Smooth muscle cell of bladder (primary cell): Measurements from ENCODE around the gene HEY2. TPM values are rescaled to one million over a fixed set of nuclear protein-coding genes. Genes with fewer than 3 reads are reported as not detected.

ENCODE experiments used
- total RNA-seq: library from RNA; depleted of rRNA; stranded (reverse); fragments of >200 nt; gene quantifications from 2 replicates; pipeline ENCODE4 v1.2.3, GENCODE V29; 2014

The HEY2 gene
- not detected in 2 replicates for total RNA-seq

GRCh38 chr6:125749173-125749864 lies at the start of gene HEY2:
HEY2 (plus strand) TSS chr6:125749632; CDS start chr6:125749777, 145 bp downstream.

GRCh38 chr6:125790358-125791150 lies 41.1 kb downstream of the HEY2 start, which contains the start of gene NCOA7:
NCOA7 (plus strand) TSS chr6:125790960; CDS start chr6:125815355, 24,395 bp downstream.

Other genes with a start within 250 kb of the HEY2 start
- 78.8 and 87.9 TPM in 2 replicates for gene NCOA7, start 41.3 kb downstream of the HEY2 start, total RNA-seq
- 17.1 and 19.0 TPM in 2 replicates for gene HINT3, start 207.1 kb downstream of the HEY2 start, total RNA-seq
- 19.0 and 20.6 TPM in 2 replicates for gene TRMT11, start 236.9 kb downstream of the HEY2 start, total RNA-seq